GM23338 (cell line): ENCODE data around the gene PTPN7. TPM values are rescaled to one million over a fixed set of nuclear protein-coding genes. Genes with fewer than 3 reads are reported as not detected.

Experiments used
- ATAC-seq: fragments of 200-7000 bp; cut with Tn5 transposase; 3 replicates; pipeline ENCODE4 v1.9.1; 2020
- DNase-seq: peaks from one replicate; pipeline ENCODE4 v3.0.0-alpha.2; 2015; ENCODE audit warnings: low spot score
- H2AFZ ChIP-seq: fragments of 200-600 bp; sonication (generic); 2 replicates; pipeline ENCODE4 v1.8.0; 2016; ENCODE audit warnings: antibody characterized with exemption, mild to moderate bottlenecking, moderate library complexity
- H3F3A ChIP-seq: fragments of 200-600 bp; sonication (generic); replicated peaks from 2 replicates; pipeline ENCODE4 v1.8.0; 2017; ENCODE audit warnings: antibody characterized with exemption, mixed run types, low read depth
- H3K27ac ChIP-seq: fragments of 200-600 bp; sonication (generic); 2 replicates; pipeline ENCODE4 v1.6.1; 2016; ENCODE audit warnings: low read depth
- H3K27me3 ChIP-seq: fragments of 200-600 bp; sonication (generic); 2 replicates; pipeline ENCODE4 v1.8.0; 2016; ENCODE audit warnings: mild to moderate bottlenecking, mixed run types, moderate library complexity; ENCODE audit not compliant: insufficient read depth
- H3K36me3 ChIP-seq: fragments of 200-600 bp; sonication (generic); 2 replicates; pipeline ENCODE4 v1.8.0; 2016; ENCODE audit warnings: mild to moderate bottlenecking; ENCODE audit not compliant: insufficient read depth
- H3K4me1 ChIP-seq: fragments of 200-600 bp; sonication (generic); 2 replicates; pipeline ENCODE4 v1.8.0; 2016; ENCODE audit warnings: mild to moderate bottlenecking, moderate library complexity; ENCODE audit not compliant: insufficient read depth
- H3K4me2 ChIP-seq: fragments of 200-600 bp; sonication (generic); 2 replicates; pipeline ENCODE4 v1.7.1; 2017; ENCODE audit warnings: mixed run types
- H3K4me3 ChIP-seq: fragments of 200-600 bp; sonication (generic); 2 replicates; pipeline ENCODE4 v1.6.1; 2016; ENCODE audit warnings: mixed run types
- H3K79me2 ChIP-seq: fragments of 200-600 bp; sonication (generic); replicated peaks from 2 replicates; pipeline ENCODE4 v1.8.0; 2017; ENCODE audit warnings: mild to moderate bottlenecking; ENCODE audit not compliant: insufficient read depth
- H3K9me2 ChIP-seq: fragments of 200-600 bp; sonication (generic); 2 replicates; pipeline ENCODE4 v1.8.0; 2017; ENCODE audit not compliant: insufficient read depth
- H4K20me1 ChIP-seq: fragments of 200-600 bp; sonication (generic); replicated peaks from 2 replicates; pipeline ENCODE4 v1.8.0; 2017; ENCODE audit warnings: mild to moderate bottlenecking; ENCODE audit not compliant: insufficient read depth
- H3K27ac Mint-ChIP-seq: 2 replicates; pipeline ENCODE4 v1.8.0; 2020; ENCODE audit warnings: inconsistent platforms, mild to moderate bottlenecking, moderate library complexity, mixed read lengths
- H3K27me3 Mint-ChIP-seq: 3 replicates; pipeline ENCODE4 v1.8.0; 2022; ENCODE audit warnings: low read depth, mild to moderate bottlenecking, moderate library complexity, mixed read lengths, inconsistent platforms; ENCODE audit not compliant: insufficient read depth, poor library complexity
- H3K36me3 Mint-ChIP-seq: 3 replicates; pipeline ENCODE4 v1.8.0; 2021; ENCODE audit warnings: low read depth, mild to moderate bottlenecking, inconsistent platforms, moderate library complexity, mixed read lengths
- H3K4me1 Mint-ChIP-seq: 3 replicates; pipeline ENCODE4 v1.8.0; 2020; ENCODE audit warnings: mild to moderate bottlenecking, inconsistent platforms, mixed read lengths
- H3K4me3 Mint-ChIP-seq: 3 replicates; pipeline ENCODE4 v1.8.0; 2021; ENCODE audit warnings: moderate library complexity, mild to moderate bottlenecking, inconsistent platforms, mixed read lengths
- H3K9me3 Mint-ChIP-seq: 3 replicates; pipeline ENCODE4 v1.8.0; 2020; ENCODE audit warnings: moderate library complexity, mild to moderate bottlenecking, inconsistent platforms, mixed read lengths
- CREB1 ChIP-seq: fragments of 250-450 bp; sonication (Bioruptor Pico); IDR thresholded peaks from 2 replicates; pipeline ENCODE4 v1.5.0; 2020; ENCODE audit warnings: low read depth, mild to moderate bottlenecking, moderate library complexity
- EZH2 ChIP-seq: fragments of 200-600 bp; sonication (generic); IDR thresholded peaks from one replicate; pipeline ENCODE4 v1.8.0; 2017; ENCODE audit warnings: antibody characterized with exemption, mild to moderate bottlenecking, low read depth; ENCODE audit not compliant: unreplicated experiment
- EZH2phosphoT487 ChIP-seq: fragments of 200-600 bp; sonication (generic); IDR thresholded peaks from one replicate; pipeline ENCODE4 v1.8.1; 2018; ENCODE audit warnings: antibody characterized with exemption; ENCODE audit not compliant: unreplicated experiment
- JUNB ChIP-seq: IDR thresholded peaks from one replicate; pipeline ENCODE4 v1.6.1; 2016; ENCODE audit warnings: antibody characterized with exemption; ENCODE audit not compliant: unreplicated experiment
- NANOG ChIP-seq: IDR thresholded peaks from 2 replicates; pipeline ENCODE4 v1.6.1; 2016; ENCODE audit warnings: antibody characterized with exemption, borderline replicate concordance
- POLR2AphosphoS5 ChIP-seq: IDR thresholded peaks from 2 replicates; pipeline ENCODE4 v1.6.1; 2016; ENCODE audit warnings: antibody characterized with exemption, low read depth
- STAT1 ChIP-seq: IDR thresholded peaks from one replicate; pipeline ENCODE4 v1.6.1; 2016; ENCODE audit warnings: antibody characterized with exemption; ENCODE audit not compliant: unreplicated experiment
- ZNF114 ChIP-seq: fragments of 250-450 bp; sonication (Bioruptor Pico); IDR thresholded peaks from 2 replicates; pipeline ENCODE4 v1.5.0; 2020; ENCODE audit warnings: mild to moderate bottlenecking, moderate library complexity
- ZNF331 ChIP-seq: fragments of 250-450 bp; sonication (Bioruptor Pico); IDR thresholded peaks from 2 replicates; pipeline ENCODE4 v1.5.0; 2020; ENCODE audit warnings: low read depth, mild to moderate bottlenecking, moderate library complexity
- polyA plus RNA-seq: library from polyadenylated mRNA; unstranded; fragments of >200 nt; fragmentation: Nextera tagmentation; extraction: Ambion mirVana; gene quantifications from 2 replicates; pipeline ENCODE4 v1.2.1, GENCODE V29; 2016
- total RNA-seq: library from RNA; depleted of rRNA; stranded (reverse); fragments of >200 nt; shearing (Covaris generic); gene quantifications from 2 replicates; pipeline ENCODE4 v1.2.3, GENCODE V29; 2014
- TF ChIP-seq, protein P1 (sequence below): fragments of 250-450 bp; sonication (Bioruptor Pico); IDR thresholded peaks from 2 replicates; pipeline ENCODE4 v1.5.0; 2020; ENCODE audit warnings: mild to moderate bottlenecking, moderate library complexity
- TF ChIP-seq, protein P2 (sequence below), 2 experiments: fragments of 200-600 bp in 1 of 2; sonication (generic) in 1 of 2; conservative IDR thresholded peaks; 2 replicates each; pipeline versions ENCODE4 v1.5.1 to v1.6.1; 2016 to 2017; ENCODE audit warnings: antibody characterized with exemption in 2 of 2, low read depth in 2 of 2, mild to moderate bottlenecking in 2 of 2, moderate library complexity in 1 of 2
- TF ChIP-seq, protein P3 (sequence below): IDR thresholded peaks from one replicate; pipeline ENCODE4 v1.6.1; 2018; ENCODE audit warnings: antibody characterized with exemption; ENCODE audit not compliant: unreplicated experiment
- TF ChIP-seq, protein P4 (sequence below): IDR thresholded peaks from 2 replicates; pipeline ENCODE4 v1.6.1; 2016; ENCODE audit warnings: antibody characterized with exemption

The PTPN7 gene
- total and polyA plus RNA-seq, 2 experiments from 2014 or later, result not detected

DNA sequence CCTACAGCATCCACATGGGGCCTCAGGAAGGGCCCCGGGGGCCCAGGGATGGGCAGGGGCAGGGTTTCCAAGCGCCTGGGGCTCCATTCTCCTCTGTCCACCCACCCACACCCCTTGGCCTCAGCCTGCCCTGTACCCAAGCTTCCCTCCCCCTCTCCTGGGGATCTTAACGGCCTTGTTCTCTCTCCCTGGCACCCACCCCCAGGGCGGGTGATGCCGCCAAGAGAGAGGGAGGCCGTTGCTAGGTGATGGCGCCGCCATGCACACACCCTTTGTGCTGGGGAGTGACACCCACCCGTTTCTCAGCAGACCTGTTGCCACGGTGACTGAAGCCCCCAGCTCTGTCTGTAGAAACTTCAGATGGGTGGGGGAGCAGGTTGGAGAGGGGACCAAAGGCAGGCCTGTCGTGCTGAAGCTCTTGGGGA is 30.1 kb downstream of the PTPN7 start:
- no peak for DNase-seq
- no peak overlapping the region for H3K4me3 Mint-ChIP-seq

More for the DNA sequence above, 30.1 kb downstream of the PTPN7 start:
- Histone ChIP-seq H3K4me3 (no peak overlapping the region), H3K4me2 (no peak overlapping the region), H3K4me1 (peaks cover 4% of the 10 kb centered on the region; the same call in 1 of the 2 replicates), H3F3A (no peaks in the 10 kb centered on the region), H3K79me2 (no peaks in the 10 kb centered on the region), H2AFZ (no peak overlapping the region), H3K27me3 (no peaks in the 10 kb centered on the region), H3K9me2 (no peaks in the 10 kb centered on the region), H4K20me1 (no peaks in the 10 kb centered on the region; the same call in 1 of the 2 replicates), H3K27ac (no peak overlapping the region), H3K36me3 (no peaks in the 10 kb centered on the region; the same call in 1 of the 2 replicates)
- peaks cover 14% of the 10 kb centered on the region for H3K4me1 Mint-ChIP-seq
- H3K27ac Mint-ChIP-seq, result no peak overlapping the region
- peaks cover 7% of the 10 kb centered on the region for H3K27me3 Mint-ChIP-seq
- ATAC-seq, result no peak
- TF ChIP-seq, protein P1, sequence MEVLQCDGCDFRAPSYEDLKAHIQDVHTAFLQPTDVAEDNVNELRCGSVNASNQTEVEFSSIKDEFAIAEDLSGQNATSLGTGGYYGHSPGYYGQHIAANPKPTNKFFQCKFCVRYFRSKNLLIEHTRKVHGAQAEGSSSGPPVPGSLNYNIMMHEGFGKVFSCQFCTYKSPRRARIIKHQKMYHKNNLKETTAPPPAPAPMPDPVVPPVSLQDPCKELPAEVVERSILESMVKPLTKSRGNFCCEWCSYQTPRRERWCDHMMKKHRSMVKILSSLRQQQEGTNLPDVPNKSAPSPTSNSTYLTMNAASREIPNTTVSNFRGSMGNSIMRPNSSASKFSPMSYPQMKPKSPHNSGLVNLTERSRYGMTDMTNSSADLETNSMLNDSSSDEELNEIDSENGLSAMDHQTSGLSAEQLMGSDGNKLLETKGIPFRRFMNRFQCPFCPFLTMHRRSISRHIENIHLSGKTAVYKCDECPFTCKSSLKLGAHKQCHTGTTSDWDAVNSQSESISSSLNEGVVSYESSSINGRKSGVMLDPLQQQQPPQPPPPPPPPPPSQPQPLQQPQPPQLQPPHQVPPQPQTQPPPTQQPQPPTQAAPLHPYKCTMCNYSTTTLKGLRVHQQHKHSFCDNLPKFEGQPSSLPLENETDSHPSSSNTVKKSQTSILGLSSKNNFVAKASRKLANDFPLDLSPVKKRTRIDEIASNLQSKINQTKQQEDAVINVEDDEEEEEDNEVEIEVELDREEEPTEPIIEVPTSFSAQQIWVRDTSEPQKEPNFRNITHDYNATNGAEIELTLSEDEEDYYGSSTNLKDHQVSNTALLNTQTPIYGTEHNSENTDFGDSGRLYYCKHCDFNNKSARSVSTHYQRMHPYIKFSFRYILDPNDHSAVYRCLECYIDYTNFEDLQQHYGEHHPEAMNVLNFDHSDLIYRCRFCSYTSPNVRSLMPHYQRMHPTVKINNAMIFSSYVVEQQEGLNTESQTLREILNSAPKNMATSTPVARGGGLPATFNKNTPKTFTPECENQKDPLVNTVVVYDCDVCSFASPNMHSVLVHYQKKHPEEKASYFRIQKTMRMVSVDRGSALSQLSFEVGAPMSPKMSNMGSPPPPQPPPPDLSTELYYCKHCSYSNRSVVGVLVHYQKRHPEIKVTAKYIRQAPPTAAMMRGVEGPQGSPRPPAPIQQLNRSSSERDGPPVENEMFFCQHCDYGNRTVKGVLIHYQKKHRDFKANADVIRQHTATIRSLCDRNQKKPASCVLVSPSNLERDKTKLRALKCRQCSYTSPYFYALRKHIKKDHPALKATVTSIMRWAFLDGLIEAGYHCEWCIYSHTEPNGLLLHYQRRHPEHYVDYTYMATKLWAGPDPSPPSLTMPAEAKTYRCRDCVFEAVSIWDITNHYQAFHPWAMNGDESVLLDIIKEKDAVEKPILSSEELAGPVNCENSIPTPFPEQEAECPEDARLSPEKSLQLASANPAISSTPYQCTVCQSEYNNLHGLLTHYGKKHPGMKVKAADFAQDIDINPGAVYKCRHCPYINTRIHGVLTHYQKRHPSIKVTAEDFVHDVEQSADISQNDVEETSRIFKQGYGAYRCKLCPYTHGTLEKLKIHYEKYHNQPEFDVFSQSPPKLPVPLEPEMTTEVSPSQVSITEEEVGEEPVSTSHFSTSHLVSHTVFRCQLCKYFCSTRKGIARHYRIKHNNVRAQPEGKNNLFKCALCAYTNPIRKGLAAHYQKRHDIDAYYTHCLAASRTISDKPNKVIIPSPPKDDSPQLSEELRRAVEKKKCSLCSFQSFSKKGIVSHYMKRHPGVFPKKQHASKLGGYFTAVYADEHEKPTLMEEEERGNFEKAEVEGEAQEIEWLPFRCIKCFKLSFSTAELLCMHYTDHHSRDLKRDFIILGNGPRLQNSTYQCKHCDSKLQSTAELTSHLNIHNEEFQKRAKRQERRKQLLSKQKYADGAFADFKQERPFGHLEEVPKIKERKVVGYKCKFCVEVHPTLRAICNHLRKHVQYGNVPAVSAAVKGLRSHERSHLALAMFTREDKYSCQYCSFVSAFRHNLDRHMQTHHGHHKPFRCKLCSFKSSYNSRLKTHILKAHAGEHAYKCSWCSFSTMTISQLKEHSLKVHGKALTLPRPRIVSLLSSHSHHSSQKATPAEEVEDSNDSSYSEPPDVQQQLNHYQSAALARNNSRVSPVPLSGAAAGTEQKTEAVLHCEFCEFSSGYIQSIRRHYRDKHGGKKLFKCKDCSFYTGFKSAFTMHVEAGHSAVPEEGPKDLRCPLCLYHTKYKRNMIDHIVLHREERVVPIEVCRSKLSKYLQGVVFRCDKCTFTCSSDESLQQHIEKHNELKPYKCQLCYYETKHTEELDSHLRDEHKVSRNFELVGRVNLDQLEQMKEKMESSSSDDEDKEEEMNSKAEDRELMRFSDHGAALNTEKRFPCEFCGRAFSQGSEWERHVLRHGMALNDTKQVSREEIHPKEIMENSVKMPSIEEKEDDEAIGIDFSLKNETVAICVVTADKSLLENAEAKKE (CRISPR knock-in tag), result no peak
- TF ChIP-seq POLR2AphosphoS5 (no peak), EZH2phosphoT487 (no peak), EZH2 (no peak), NANOG (no peak), STAT1 (no peak), CREB1 (CRISPR knock-in tag) (no peak), ZNF114 (no peak), ZNF331 (CRISPR knock-in tag) (no peak), JUNB (no peak)
- TF ChIP-seq, protein P2, sequence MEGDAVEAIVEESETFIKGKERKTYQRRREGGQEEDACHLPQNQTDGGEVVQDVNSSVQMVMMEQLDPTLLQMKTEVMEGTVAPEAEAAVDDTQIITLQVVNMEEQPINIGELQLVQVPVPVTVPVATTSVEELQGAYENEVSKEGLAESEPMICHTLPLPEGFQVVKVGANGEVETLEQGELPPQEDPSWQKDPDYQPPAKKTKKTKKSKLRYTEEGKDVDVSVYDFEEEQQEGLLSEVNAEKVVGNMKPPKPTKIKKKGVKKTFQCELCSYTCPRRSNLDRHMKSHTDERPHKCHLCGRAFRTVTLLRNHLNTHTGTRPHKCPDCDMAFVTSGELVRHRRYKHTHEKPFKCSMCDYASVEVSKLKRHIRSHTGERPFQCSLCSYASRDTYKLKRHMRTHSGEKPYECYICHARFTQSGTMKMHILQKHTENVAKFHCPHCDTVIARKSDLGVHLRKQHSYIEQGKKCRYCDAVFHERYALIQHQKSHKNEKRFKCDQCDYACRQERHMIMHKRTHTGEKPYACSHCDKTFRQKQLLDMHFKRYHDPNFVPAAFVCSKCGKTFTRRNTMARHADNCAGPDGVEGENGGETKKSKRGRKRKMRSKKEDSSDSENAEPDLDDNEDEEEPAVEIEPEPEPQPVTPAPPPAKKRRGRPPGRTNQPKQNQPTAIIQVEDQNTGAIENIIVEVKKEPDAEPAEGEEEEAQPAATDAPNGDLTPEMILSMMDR (conservative IDR thresholded peaks at IDR 0.05; ENCODE audit: low read depth in 2 of 2), result no peak
- TF ChIP-seq, protein P3, sequence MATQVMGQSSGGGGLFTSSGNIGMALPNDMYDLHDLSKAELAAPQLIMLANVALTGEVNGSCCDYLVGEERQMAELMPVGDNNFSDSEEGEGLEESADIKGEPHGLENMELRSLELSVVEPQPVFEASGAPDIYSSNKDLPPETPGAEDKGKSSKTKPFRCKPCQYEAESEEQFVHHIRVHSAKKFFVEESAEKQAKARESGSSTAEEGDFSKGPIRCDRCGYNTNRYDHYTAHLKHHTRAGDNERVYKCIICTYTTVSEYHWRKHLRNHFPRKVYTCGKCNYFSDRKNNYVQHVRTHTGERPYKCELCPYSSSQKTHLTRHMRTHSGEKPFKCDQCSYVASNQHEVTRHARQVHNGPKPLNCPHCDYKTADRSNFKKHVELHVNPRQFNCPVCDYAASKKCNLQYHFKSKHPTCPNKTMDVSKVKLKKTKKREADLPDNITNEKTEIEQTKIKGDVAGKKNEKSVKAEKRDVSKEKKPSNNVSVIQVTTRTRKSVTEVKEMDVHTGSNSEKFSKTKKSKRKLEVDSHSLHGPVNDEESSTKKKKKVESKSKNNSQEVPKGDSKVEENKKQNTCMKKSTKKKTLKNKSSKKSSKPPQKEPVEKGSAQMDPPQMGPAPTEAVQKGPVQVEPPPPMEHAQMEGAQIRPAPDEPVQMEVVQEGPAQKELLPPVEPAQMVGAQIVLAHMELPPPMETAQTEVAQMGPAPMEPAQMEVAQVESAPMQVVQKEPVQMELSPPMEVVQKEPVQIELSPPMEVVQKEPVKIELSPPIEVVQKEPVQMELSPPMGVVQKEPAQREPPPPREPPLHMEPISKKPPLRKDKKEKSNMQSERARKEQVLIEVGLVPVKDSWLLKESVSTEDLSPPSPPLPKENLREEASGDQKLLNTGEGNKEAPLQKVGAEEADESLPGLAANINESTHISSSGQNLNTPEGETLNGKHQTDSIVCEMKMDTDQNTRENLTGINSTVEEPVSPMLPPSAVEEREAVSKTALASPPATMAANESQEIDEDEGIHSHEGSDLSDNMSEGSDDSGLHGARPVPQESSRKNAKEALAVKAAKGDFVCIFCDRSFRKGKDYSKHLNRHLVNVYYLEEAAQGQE, result no peak
- TF ChIP-seq, protein P4, sequence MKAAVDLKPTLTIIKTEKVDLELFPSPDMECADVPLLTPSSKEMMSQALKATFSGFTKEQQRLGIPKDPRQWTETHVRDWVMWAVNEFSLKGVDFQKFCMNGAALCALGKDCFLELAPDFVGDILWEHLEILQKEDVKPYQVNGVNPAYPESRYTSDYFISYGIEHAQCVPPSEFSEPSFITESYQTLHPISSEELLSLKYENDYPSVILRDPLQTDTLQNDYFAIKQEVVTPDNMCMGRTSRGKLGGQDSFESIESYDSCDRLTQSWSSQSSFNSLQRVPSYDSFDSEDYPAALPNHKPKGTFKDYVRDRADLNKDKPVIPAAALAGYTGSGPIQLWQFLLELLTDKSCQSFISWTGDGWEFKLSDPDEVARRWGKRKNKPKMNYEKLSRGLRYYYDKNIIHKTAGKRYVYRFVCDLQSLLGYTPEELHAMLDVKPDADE, result no peak
- H3K9me3 Mint-ChIP-seq, result no peaks in the 10 kb centered on the region; the same call in 2 of the 3 replicates
- H3K36me3 Mint-ChIP-seq, result peaks cover 25% of the 10 kb centered on the region
